GM12865 (cell line): ENCODE results near the gene ADSS1.

Experiments
- DNase-seq: peaks from one replicate; pipeline ENCODE4 v3.0.0; 2010; ENCODE audit warnings: low read depth
- H3K4me3 ChIP-seq: 2 replicates; pipeline ENCODE4 v1.5.1; 2011; ENCODE audit warnings: mild to moderate bottlenecking, low read depth, low read length, control low read depth
- TF ChIP-seq, protein P1 (sequence below): IDR thresholded peaks from 2 replicates; pipeline ENCODE4 v1.5.1; 2011; ENCODE audit warnings: low read length, control low read depth, low read depth, inconsistent platforms; ENCODE audit not compliant: insufficient read depth; ENCODE audit errors: missing control alignments

Gene ADSS1

DNA sequence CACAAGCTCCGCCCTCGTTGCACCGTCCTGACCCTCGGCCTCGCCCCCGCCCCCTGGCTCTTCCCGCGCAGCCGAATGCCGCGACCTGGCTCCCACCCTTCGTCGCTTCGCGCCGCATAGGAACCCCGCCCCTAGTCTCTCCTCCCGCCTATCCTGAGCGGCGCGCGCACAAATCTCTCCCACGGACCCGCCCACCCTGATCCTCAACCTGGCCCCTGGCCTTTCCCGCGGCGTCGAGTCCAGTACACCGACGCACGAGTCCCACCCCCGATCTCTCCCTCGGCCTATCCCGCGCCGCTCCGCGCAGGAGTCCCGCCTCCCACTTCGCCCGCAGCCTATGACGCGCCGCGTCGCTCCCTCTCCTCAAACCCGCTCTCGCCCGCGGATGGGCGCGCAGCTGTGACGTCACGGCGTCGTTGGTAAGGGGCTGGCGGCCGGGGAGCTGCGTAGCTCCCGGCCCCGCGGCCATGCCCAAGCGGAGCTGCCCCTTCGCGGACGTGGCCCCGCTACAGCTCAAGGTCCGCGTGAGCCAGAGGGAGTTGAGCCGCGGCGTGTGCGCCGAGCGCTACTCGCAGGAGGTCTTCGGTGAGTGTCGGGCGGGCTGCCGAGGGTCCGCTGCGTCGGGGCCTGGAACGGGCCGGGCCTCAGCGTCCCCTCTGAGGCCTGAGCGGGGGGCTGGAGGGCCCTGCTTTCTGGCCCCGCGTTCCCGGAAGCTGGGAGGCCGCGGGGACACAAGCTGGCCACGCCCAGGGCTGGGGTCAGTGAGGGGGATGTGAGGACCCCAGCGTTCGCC lies 28.9 kb downstream of the ADSS1 start, which contains the start of gene SIVA1:
TSS of gene SIVA1 (plus strand) at position 413 of the 793 bp plus-strand sequence. CDS start at position 468, 55 bp downstream.
- peak within 1 kb of the TSS; percentile 71 for H3K4me3 ChIP-seq
- peak; percentile 100 for DNase-seq
- TF ChIP-seq, protein P1, sequence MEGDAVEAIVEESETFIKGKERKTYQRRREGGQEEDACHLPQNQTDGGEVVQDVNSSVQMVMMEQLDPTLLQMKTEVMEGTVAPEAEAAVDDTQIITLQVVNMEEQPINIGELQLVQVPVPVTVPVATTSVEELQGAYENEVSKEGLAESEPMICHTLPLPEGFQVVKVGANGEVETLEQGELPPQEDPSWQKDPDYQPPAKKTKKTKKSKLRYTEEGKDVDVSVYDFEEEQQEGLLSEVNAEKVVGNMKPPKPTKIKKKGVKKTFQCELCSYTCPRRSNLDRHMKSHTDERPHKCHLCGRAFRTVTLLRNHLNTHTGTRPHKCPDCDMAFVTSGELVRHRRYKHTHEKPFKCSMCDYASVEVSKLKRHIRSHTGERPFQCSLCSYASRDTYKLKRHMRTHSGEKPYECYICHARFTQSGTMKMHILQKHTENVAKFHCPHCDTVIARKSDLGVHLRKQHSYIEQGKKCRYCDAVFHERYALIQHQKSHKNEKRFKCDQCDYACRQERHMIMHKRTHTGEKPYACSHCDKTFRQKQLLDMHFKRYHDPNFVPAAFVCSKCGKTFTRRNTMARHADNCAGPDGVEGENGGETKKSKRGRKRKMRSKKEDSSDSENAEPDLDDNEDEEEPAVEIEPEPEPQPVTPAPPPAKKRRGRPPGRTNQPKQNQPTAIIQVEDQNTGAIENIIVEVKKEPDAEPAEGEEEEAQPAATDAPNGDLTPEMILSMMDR = no peak

DNA sequence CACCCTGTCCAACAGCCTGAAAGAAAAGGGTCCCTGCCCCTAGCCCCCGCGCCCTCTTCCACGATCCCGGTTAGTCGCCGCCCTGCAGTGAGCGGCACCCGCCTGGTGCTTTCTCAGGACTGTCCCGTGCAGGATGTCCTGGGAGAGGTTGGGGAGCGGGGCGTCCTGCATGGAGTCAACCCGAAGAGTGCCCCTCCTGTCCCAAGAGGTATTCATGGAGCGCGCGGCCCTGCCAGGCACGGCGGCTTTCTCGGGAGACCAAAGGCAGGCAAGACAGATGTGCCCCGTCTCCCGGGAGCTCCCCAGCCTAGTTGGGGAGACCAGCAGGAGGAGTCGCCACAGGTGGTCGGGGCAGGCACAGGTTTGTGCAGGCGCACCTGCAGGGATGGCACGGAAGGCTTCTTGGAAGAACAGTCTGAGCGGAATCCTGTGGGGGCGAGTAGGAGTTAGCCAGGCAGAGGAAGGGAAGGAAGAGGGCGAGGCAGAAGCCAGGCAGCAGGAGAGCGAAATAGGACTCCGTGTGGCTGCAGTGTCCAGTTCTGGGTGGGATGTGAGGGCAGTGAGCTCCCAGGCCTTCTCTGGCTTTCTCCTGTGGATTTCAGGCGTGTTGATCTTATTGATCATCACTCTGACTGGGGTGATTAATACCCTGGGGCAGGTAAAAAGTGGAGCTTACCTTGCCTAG lies 29.6 kb downstream of the ADSS1 start:
- H3K4me3 ChIP-seq = peak overlapping the region; percentile 71
- TF ChIP-seq, protein P1 = no peak
- peak; percentile 30 for DNase-seq

DNA sequence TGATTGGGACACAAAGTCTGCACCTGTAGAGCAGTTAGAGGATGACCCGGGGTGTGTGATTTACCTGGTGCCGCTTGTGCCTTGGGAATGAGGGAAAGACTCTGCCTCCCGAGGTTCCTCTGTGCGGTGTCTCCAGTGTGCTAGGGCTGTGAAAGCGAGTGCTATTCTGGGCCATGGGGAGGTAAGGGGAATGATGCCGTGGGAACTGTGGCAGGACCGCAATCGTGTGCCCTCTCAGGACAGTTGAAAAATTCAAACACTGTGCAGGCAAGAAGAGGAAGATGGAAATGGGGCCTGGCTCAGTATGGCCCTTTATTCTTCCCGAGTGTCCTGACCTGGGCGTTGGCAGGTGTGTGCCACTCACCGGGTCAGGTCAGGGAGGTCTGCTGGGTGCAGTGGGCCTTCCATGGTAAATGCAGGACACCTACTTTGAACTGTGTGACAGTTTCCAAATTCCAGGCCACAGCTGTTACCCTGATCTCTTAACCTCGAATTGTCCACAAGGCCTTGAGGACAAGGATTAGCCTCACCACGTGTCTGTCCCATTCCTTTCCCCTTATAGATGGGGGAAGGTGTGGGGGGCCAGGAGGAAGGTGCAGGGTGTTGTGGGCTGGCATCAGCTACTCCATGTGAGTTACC lies 30.3 kb downstream of the ADSS1 start:
- TF ChIP-seq, protein P1 = no peak
- peak overlapping the region; percentile 71 for H3K4me3 ChIP-seq
- DNase-seq = no peak

DNA sequence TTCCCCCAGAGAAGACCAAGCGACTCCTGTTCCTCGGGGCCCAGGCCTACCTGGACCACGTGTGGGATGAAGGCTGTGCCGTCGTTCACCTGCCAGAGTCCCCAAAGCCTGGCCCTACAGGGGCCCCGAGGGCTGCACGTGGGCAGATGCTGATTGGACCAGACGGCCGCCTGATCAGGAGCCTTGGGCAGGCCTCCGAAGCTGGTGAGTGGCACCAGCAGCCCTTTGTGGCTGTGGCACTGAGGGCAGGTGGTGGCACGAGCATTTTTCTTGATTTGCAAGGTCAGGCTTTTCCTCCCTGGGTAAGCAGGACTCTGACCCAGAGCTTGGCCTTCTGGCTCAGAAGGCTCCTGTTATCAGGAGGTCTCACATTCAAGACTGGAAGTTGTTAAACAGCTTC lies 31.6 kb downstream of the ADSS1 start:
- H3K4me3 ChIP-seq = no peak overlapping the region
- no peak for DNase-seq
- TF ChIP-seq, protein P1 = no peak

DNA sequence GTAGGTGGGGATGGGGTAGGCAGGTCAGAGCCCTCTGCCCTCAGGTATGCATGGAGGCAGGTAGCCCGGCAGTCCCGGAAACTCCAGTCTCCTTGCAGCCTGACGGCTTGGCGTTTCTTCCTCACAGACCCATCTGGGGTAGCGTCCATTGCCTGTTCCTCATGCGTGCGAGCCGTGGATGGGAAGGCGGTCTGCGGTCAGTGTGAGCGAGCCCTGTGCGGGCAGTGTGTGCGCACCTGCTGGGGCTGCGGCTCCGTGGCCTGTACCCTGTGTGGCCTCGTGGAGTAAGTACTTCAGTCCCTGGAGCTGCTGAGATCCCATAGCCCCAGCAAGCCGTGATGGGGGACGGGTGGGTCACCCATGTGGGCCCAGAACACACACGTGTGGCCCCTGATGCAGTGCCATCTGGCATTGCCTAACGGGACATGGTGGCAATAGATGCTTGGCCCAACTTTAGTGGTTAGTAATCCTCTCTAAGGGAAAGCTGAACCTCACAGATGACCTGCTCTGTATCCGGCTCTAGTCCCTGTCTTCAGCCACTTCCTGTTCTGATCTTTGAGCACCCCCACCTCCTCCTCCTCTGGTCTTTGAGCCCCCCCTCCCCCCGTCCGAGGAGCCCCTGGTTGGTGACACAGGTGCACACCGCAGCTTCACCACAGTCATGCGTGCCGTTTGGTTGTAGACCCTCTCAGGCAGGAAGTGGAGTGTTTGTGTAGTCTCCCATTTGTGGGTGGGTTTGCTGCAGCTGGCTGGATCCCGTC lies 32.6 kb downstream of the ADSS1 start:
- no peak overlapping the region for H3K4me3 ChIP-seq
- no peak for DNase-seq
- TF ChIP-seq, protein P1 = no peak

DNA sequence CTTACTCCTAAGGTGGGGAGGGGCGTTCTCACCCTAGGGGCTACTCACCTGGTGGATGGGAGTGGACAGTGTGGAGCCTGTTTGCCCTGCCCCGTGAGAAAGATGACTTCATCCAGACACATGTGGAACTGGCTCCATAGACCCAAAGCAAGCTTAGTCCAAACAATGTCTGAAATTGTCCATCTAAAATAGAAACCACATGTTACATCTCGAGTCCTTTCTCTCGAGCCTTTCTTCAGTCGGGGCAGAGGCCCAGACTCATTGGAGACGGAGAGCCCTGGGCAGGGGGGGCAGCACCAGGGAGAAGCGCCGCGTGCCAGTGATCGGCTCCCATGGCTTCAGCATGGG lies 33.2 kb downstream of the ADSS1 start:
- H3K4me3 ChIP-seq = no peak overlapping the region
- TF ChIP-seq, protein P1 = no peak
- DNase-seq = no peak
